GM10847 (cell line): ENCODE data around the gene ZMYND10.

Experiments
- POLR2A ChIP-seq: IDR thresholded peaks from 2 replicates; pipeline ENCODE4 v1.6.1; 2011; ENCODE audit not compliant: insufficient read length; ENCODE audit errors: extremely low read depth

The ZMYND10 gene

DNA sequence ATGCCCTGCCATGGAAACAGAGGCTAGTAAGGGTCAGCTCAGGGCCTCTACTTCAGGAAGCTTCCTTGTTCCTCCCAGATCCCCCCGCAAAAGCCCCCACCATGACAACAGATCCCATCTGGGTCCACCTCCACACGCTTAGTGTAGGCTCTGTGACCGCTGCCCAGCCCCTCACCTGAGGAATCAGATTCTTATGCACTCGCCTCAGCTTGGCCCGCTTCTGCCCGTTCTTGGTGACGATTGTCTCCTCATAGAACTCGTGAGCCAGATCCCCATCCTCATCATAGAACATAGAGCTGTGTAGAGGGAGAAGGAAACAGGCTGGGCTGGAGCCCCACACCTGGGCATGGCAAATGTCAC lies 19.4 kb downstream of the ZMYND10 start:
- no peak for TF ChIP-seq POLR2A

- TF ChIP-seq POLR2A = no peak
These were observed 19.9 kb downstream of the ZMYND10 start for GRCh38 chr3:50325497-50326181.

DNA sequence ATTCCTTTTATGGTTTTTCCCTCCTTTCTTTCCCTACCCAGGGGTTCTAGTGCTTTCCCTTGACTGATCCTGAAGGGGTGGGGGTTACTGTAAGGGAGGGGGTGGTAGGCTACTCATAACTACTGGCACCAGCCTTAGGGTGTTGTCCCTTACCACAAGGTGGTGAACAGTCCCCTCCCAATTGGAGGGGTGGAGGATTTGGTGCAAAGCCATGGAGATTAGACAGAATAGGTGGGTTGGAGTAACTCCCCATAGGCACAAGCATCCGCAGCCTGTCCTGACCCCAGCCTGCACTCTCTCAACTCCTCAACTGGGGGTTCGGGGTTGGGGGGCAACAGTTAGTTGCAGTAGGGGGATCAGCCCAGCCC lies 20.4 kb downstream of the ZMYND10 start:
- TF ChIP-seq POLR2A = no peak

- TF ChIP-seq POLR2A = no peak
These were observed 21.0 kb downstream of the ZMYND10 start for GRCh38 chr3:50324351-50325112.

- TF ChIP-seq POLR2A = no peak
These were observed 21.8 kb downstream of the ZMYND10 start for GRCh38 chr3:50323614-50324199.

- TF ChIP-seq POLR2A = no peak
These were observed 22.4 kb downstream of the ZMYND10 start for GRCh38 chr3:50323092-50323600.

DNA sequence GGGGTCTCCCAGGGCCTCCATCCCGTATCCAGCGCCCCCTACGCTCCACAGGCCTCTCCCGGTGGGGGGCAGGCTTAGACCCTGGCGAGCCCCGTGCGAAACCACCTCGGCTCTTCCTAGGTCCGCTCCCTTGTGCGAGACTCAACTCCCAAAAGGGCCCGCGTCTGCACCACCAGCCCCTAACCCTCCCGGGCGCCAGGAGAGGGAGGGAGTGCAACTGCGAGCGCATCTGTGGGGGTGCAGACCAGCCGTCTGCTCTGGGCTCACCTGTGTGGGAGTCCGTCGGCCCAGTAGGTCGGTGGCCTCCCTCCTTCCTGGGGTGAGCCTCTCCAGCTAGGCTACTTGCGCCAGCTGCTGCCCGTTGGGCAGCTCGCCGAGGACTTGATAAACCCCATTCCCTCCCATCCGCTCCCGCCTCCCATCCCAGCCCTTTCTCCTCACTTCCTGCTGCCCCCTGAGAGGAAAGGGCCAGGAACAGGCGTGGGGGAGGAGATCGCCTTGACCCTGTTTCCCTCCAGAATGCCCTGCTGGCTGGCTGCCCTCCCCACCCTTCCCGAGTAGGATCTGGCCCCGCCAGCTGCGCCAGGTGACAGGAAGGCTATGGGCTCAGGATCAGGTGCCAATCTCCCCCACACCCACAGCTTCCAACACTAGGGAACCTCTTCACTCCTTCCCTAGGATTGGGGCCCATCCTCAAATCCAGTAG lies 23.0 kb downstream of the ZMYND10 start, which contains the start of gene HYAL2:
Gene HYAL2 (minus strand): TSS at position 360 of the 706 bp plus-strand sequence. CDS start 2,256 bp downstream, outside the sequence.
- no peak for TF ChIP-seq POLR2A

DNA sequence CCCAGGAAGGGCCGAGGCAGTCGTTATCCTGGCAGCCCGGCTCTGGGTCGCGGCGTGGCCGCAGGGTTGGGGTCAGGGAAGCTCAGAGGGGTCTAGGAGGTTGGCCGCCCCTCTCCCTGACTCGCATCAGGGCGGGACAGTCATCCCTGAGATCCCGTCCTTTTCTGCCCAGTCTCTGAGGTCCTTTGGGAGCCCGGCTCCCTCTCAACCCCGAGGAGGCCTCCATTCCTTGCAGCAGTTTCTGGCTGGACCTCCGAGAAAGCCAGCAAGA lies 23.5 kb downstream of the ZMYND10 start:
- TF ChIP-seq POLR2A = no peak

GRCh38 chr3:50321336-50322114 lies 24.0 kb downstream of the ZMYND10 start:
- peak; percentile 78 for TF ChIP-seq POLR2A

DNA sequence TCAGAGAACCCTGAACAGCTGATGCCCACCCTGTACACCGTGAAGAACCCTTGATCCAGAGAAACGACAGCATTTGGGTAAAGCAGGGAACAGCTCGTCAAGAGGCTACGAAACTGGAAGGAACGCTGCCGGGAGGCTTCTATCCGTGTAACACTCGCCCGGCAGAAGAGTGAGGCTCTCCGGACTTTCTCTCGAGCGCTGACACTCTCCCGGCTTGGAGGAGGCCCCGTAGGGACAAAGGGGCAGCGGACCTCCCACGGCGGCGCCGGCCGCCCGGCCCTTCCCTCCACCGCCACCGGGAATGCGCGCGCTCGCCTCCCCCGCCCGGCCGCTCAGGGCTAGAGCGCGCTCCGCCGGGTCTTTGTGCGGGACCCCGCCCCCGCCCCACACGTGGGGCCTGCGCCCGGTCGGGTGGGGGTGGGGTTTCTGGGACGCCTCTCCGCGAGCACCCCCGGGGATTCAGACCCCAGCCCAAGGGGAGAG lies 24.6 kb downstream of the ZMYND10 start:
- TF ChIP-seq POLR2A = no peak

DNA sequence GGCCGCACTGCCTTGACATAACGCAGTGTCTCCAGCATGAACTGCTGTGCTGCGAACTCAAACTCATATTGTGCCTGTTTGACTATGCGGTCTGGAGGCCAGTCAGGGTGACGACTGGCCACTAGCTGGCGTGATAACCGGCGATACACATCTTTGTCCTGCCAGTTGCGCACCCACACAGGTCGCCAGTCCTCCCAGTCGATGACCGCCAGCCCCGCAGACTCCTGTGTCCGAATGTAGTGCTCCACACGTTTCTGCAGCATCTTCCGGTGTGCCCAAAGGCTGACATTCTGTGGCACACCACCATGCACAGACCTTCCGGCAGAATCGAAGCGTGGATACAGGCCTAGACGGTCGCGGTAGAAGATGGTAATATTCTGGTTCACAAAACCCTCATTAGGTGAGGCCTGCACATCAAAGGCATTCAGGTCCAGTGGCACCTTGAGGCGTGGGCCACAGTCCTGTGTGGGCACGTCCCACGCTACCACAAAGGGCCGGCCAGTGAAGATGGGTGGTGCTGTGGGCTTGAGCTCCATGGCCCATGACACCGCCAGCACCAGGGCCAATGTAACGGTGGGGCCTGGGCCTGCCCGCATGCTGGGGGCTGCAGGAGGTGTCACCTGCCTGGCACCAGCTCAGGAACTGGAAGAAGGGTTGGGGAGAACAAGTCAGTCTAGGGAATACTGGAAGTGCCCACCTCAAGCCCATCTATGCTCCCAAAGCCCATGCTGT lies 25.5 kb downstream of the ZMYND10 start:
- no peak for TF ChIP-seq POLR2A

- TF ChIP-seq POLR2A = no peak
These were observed 26.2 kb downstream of the ZMYND10 start for GRCh38 chr3:50319181-50319893.

GRCh38 chr3:50318615-50319014 lies 26.9 kb downstream of the ZMYND10 start:
- TF ChIP-seq POLR2A = no peak

DNA sequence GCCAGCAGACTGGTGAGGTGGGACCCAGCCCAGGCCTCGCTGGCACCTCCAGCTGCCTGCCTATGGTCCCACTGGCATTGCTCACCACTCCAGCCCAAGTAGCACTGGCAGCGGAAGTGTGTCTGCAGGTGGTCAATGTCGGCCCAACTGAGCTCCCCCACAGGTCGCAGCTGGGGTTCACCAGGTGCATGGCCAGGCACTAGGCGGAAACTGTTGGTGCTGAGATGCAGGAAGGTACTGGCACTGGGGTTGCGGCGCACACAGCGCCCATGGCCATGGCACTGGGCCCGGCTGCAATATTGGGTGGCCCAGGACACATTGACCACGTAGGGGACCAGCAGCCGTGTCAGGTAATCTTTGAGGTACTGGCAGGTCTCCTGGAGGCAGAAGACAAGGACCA lies 27.4 kb downstream of the ZMYND10 start:
- no peak for TF ChIP-seq POLR2A

DNA sequence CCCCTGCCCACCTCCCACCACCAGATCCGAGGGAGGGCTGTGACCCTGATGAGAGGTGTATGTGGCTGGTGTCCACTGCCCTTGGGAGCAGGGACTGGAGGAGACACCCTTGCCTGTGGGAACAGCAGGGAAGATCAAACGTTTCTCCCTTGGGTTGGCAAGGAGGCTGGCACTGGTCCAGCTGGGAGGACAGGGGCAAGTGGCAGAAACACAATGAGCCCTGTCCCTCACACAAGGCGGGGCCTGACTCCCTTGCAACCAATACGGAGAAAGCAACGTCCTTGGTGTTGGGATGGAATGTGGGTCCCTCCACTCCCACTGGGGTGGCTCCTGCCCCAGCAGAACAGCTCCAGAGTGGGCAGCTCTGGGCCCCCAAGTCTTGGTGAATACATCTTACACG lies 28.2 kb downstream of the ZMYND10 start:
- TF ChIP-seq POLR2A = no peak
